Mesendoderm (in vitro differentiated cells): ENCODE results near the gene FGGY.

Experiments used
- DNase-seq: peaks from one replicate; pipeline ENCODE4 v3.0.0; 2013
- H2AK5ac ChIP-seq: 2 replicates; pipeline ENCODE4 v1.6.1; 2013; ENCODE audit warnings: low read length, inconsistent platforms
- H2BK120ac ChIP-seq: 2 replicates; pipeline ENCODE4 v1.6.1; 2013; ENCODE audit warnings: low read depth, mild to moderate bottlenecking, low read length, moderate library complexity, mixed read lengths
- H2BK15ac ChIP-seq: replicated peaks from 2 replicates; pipeline ENCODE4 v1.6.1; 2013; ENCODE audit warnings: low read depth, mild to moderate bottlenecking, moderate library complexity
- H2BK5ac ChIP-seq: 2 replicates; pipeline ENCODE4 v1.6.1; 2013; ENCODE audit warnings: low read length, inconsistent platforms
- H3K18ac ChIP-seq: 2 replicates; pipeline ENCODE4 v1.6.1; 2013; ENCODE audit warnings: mild to moderate bottlenecking, low read length, mixed read lengths
- H3K23ac ChIP-seq: one replicate; pipeline ENCODE4 v1.6.1; 2013; ENCODE audit warnings: low read length
- H3K27ac ChIP-seq: 2 replicates; pipeline ENCODE4 v1.5.1; 2013; ENCODE audit warnings: low read depth, mild to moderate bottlenecking, inconsistent platforms, low read length, moderate library complexity
- H3K27me3 ChIP-seq: 2 replicates; pipeline ENCODE4 v1.6.1; 2013; ENCODE audit warnings: low read length, control low read depth, mild to moderate bottlenecking, inconsistent platforms; ENCODE audit not compliant: insufficient read depth, poor library complexity
- H3K36me3 ChIP-seq: 2 replicates; pipeline ENCODE4 v1.6.1; 2013; ENCODE audit warnings: low read length, inconsistent platforms; ENCODE audit not compliant: control insufficient read depth, insufficient read depth
- H3K4ac ChIP-seq: one replicate; pipeline ENCODE4 v1.6.1; 2013; ENCODE audit warnings: low read depth, mild to moderate bottlenecking, low read length, moderate library complexity
- H3K4me1 ChIP-seq: 2 replicates; pipeline ENCODE4 v1.6.1; 2013; ENCODE audit warnings: low read depth, low read length, inconsistent platforms; ENCODE audit not compliant: control insufficient read depth
- H3K4me2 ChIP-seq: 2 replicates; pipeline ENCODE4 v1.6.1; 2013; ENCODE audit warnings: low read length
- H3K4me3 ChIP-seq: 2 replicates; pipeline ENCODE4 v1.5.1; 2013; ENCODE audit warnings: mild to moderate bottlenecking, low read length
- H3K56ac ChIP-seq: one replicate; pipeline ENCODE4 v1.6.1; 2013; ENCODE audit warnings: low read length
- H3K79me1 ChIP-seq: 2 replicates; pipeline ENCODE4 v1.6.1; 2013; ENCODE audit warnings: low read length, inconsistent platforms
- H3K79me2 ChIP-seq: 2 replicates; pipeline ENCODE4 v1.6.1; 2013; ENCODE audit warnings: mild to moderate bottlenecking, low read length; ENCODE audit not compliant: control insufficient read depth, insufficient read depth
- H3K9ac ChIP-seq: 2 replicates; pipeline ENCODE4 v1.6.1; 2013; ENCODE audit warnings: low read length, inconsistent platforms
- H4K5ac ChIP-seq: one replicate; pipeline ENCODE4 v1.6.1; 2013; ENCODE audit warnings: low read length
- H4K8ac ChIP-seq: one replicate; pipeline ENCODE4 v1.6.1; 2013; ENCODE audit warnings: low read depth, mild to moderate bottlenecking, control low read depth, low read length, moderate library complexity
- WGBS: extraction: QIAGEN DNeasy Blood & Tissue Kit; methylation state at CpG from one replicate; pipeline ENCODE4 v1.1.7; 2013; ENCODE audit warnings: low lambda C conversion rate, missing lambda C conversion rate; ENCODE audit not compliant: insufficient coverage; ENCODE audit errors: extremely low coverage; 5-methylcytosine and 5-hydroxymethylcytosine counted together

The FGGY gene

GRCh38 chr1:59258412-59259032, 38.4 kb upstream of the FGGY start:
- no peaks in the 10 kb centered on the region for H3K4me1 ChIP-seq
- H3K23ac ChIP-seq: no peak overlapping the region
- no peak overlapping the region for H4K5ac ChIP-seq
- H3K79me1 ChIP-seq: no peaks in the 10 kb centered on the region
- no peak overlapping the region for H2BK5ac ChIP-seq
- H2BK15ac ChIP-seq: no peak overlapping the region
- H3K18ac ChIP-seq: no peak overlapping the region
- no peak overlapping the region for H2BK120ac ChIP-seq
- H3K79me2 ChIP-seq: no peaks in the 10 kb centered on the region
- no peak overlapping the region for H3K27ac ChIP-seq
- no peak overlapping the region for H4K8ac ChIP-seq
- no peaks in the 10 kb centered on the region for H3K27me3 ChIP-seq
- no peak overlapping the region for H3K4ac ChIP-seq
- H3K36me3 ChIP-seq: no peaks in the 10 kb centered on the region
- no peak overlapping the region for H3K4me3 ChIP-seq
- no peak overlapping the region for H3K4me2 ChIP-seq
- WGBS: no CpG with 5 or more reads among the region's 3 CpGs
- DNase-seq: no peak
- H2AK5ac ChIP-seq: no peak overlapping the region
- H3K9ac ChIP-seq: no peak overlapping the region
- H3K56ac ChIP-seq: no peak overlapping the region

DNA sequence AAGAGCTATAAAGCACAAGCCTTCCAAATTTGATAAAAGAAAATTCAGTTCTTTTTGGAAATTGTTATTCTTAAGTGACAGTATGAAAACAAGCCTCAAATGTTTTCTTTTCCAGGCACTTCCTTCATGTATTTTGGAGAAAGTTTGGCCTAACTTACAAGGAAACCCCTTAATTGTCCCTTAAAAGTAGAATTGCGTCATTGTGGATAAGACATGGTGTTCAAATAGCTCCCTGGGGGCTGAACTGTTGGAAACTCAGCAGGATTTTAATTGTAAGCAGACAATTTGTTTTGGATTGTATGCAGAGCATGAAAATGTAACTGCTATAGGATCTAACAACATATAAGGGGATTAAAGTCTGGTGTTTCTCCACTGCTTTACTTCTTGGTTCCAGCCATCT, 35.4 kb upstream of the FGGY start:
- no peaks in the 10 kb centered on the region for H3K4me1 ChIP-seq

GRCh38 chr1:59262631-59263030, 34.3 kb upstream of the FGGY start:
- H3K4me2 ChIP-seq: no peak overlapping the region
- no peaks in the 10 kb centered on the region for H3K36me3 ChIP-seq
- H4K5ac ChIP-seq: no peak overlapping the region
- H2BK5ac ChIP-seq: no peak overlapping the region
- H2BK15ac ChIP-seq: no peak overlapping the region
- DNase-seq: no peak
- H3K79me1 ChIP-seq: no peaks in the 10 kb centered on the region
- no peak overlapping the region for H3K4ac ChIP-seq
- H3K4me1 ChIP-seq: no peaks in the 10 kb centered on the region
- no peak overlapping the region for H3K27ac ChIP-seq
- no peak overlapping the region for H3K9ac ChIP-seq
- no peak overlapping the region for H4K8ac ChIP-seq
- H2AK5ac ChIP-seq: no peak overlapping the region
- no peak overlapping the region for H3K23ac ChIP-seq
- no peak overlapping the region for H2BK120ac ChIP-seq
- no peaks in the 10 kb centered on the region for H3K27me3 ChIP-seq
- H3K18ac ChIP-seq: no peak overlapping the region
- H3K79me2 ChIP-seq: no peaks in the 10 kb centered on the region
- no peak overlapping the region for H3K4me3 ChIP-seq
- no peak overlapping the region for H3K56ac ChIP-seq

More for the DNA sequence above, 35.4 kb upstream of the FGGY start:
- no peak overlapping the region for H3K4ac ChIP-seq
- H3K27me3 ChIP-seq: no peaks in the 10 kb centered on the region
- H3K36me3 ChIP-seq: no peaks in the 10 kb centered on the region
- no CpG with 5 or more reads among the region's 1 CpG for WGBS
- no peak for DNase-seq
- no peak overlapping the region for H2BK5ac ChIP-seq
- no peak overlapping the region for H3K27ac ChIP-seq
- no peaks in the 10 kb centered on the region for H3K79me1 ChIP-seq
- H2BK15ac ChIP-seq: no peak overlapping the region
- H3K4me3 ChIP-seq: no peak overlapping the region
- no peak overlapping the region for H4K5ac ChIP-seq
- no peak overlapping the region for H3K4me2 ChIP-seq
- no peak overlapping the region for H2BK120ac ChIP-seq
- no peak overlapping the region for H2AK5ac ChIP-seq
- H3K9ac ChIP-seq: no peak overlapping the region
- H4K8ac ChIP-seq: no peak overlapping the region
- no peak overlapping the region for H3K18ac ChIP-seq
- no peaks in the 10 kb centered on the region for H3K79me2 ChIP-seq
- H3K56ac ChIP-seq: no peak overlapping the region
- no peak overlapping the region for H3K23ac ChIP-seq

DNA sequence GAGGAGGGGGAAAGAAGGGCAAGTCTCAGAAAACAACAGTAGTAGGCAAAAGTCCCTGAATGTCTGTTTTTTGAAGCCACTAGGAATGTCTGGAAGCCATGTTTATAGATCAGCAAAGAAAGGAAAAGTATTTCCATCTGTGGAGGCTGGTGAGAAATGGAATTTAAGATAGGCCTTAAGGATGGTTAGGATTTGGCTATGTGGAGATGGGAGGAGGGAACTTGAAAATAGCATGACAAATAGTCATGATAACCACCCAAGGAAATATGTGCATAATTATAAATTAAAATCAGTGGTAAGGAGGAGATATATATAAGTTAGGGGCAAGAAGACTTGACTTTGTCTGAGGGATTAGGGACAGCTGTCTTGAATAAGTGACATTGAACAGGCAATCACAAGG, 33.8 kb upstream of the FGGY start:
- Histone ChIP-seq H3K79me1 (no peaks in the 10 kb centered on the region), H3K4ac (no peak overlapping the region), H3K27me3 (no peaks in the 10 kb centered on the region), H3K56ac (no peak overlapping the region), H3K79me2 (no peaks in the 10 kb centered on the region), H4K8ac (no peak overlapping the region), H3K36me3 (no peaks in the 10 kb centered on the region), H3K4me3 (no peak overlapping the region), H2AK5ac (no peak overlapping the region), H2BK120ac (no peak overlapping the region), H3K9ac (no peak overlapping the region), H2BK5ac (no peak overlapping the region), H3K18ac (no peak overlapping the region), H3K23ac (no peak overlapping the region), H3K4me1 (no peaks in the 10 kb centered on the region), H4K5ac (no peak overlapping the region), H2BK15ac (no peak overlapping the region), H3K4me2 (no peak overlapping the region), H3K27ac (no peak overlapping the region)
- DNase-seq: no peak

DNA sequence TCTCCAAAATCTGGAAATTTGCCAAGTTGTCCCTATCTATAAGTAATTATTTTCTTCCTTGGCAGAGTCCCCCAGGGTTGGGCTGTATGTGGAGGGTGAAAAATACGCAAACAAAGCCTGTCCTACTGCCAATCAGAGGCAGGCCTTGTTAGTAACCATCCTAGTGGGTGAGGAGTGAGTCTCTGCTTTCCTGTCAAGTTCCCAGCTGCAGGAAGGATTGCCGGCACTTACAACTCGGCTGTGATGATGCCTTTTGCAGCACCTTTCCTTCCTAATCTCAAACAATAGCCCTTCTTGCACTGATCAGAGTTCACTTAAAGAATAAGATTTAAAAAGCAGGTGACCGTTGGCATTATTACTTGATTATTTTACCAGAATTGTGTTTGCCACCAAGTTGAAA, 31.3 kb upstream of the FGGY start:
- no peak overlapping the region for H2AK5ac ChIP-seq
- H3K27ac ChIP-seq: no peak overlapping the region
- H3K18ac ChIP-seq: no peak overlapping the region
- H3K4me1 ChIP-seq: no peaks in the 10 kb centered on the region
- H3K23ac ChIP-seq: no peak overlapping the region
- no peak overlapping the region for H3K4ac ChIP-seq
- H3K9ac ChIP-seq: no peak overlapping the region
- no peaks in the 10 kb centered on the region for H3K79me1 ChIP-seq
- H4K5ac ChIP-seq: no peak overlapping the region
- no peaks in the 10 kb centered on the region for H3K36me3 ChIP-seq
- no peak overlapping the region for H2BK15ac ChIP-seq
- no peak overlapping the region for H2BK120ac ChIP-seq
- no peaks in the 10 kb centered on the region for H3K79me2 ChIP-seq
- DNase-seq: no peak
- H4K8ac ChIP-seq: no peak overlapping the region
- no peak overlapping the region for H2BK5ac ChIP-seq
- H3K56ac ChIP-seq: no peak overlapping the region
- WGBS: no CpG with 5 or more reads among the region's 4 CpGs
- H3K27me3 ChIP-seq: no peaks in the 10 kb centered on the region
- H3K4me3 ChIP-seq: no peak overlapping the region
- no peak overlapping the region for H3K4me2 ChIP-seq

- no peak overlapping the region for H3K27ac ChIP-seq
- no peak overlapping the region for H3K9ac ChIP-seq
- no peak overlapping the region for H3K4me2 ChIP-seq
- H2BK15ac ChIP-seq: no peak overlapping the region
- no peak overlapping the region for H3K56ac ChIP-seq
- no peaks in the 10 kb centered on the region for H3K36me3 ChIP-seq
- H3K27me3 ChIP-seq: no peaks in the 10 kb centered on the region
- no peak overlapping the region for H3K4me3 ChIP-seq
- no peak overlapping the region for H2AK5ac ChIP-seq
- no peak overlapping the region for H3K4ac ChIP-seq
- WGBS: no CpG with 5 or more reads among the region's 4 CpGs
- H2BK120ac ChIP-seq: no peak overlapping the region
- H4K5ac ChIP-seq: no peak overlapping the region
- H3K23ac ChIP-seq: no peak overlapping the region
- no peaks in the 10 kb centered on the region for H3K79me2 ChIP-seq
- H3K18ac ChIP-seq: no peak overlapping the region
- H2BK5ac ChIP-seq: no peak overlapping the region
- no peaks in the 10 kb centered on the region for H3K79me1 ChIP-seq
- H4K8ac ChIP-seq: no peak overlapping the region
- DNase-seq: no peak
- no peaks in the 10 kb centered on the region for H3K4me1 ChIP-seq
These were observed 30.5 kb upstream of the FGGY start for GRCh38 chr1:59266180-59266926.
